Uterus (tissue), 4 donors: ENCODE data around the gene GCC2. TPM values are rescaled to one million over a fixed set of nuclear protein-coding genes. Genes with fewer than 3 reads are reported as not detected.
A peak's percentile ranks its signal among the peaks of the same experiment; 100 is the strongest.

ENCODE experiments used
- DNase-seq, 2 donors: peaks; one replicate each; pipeline ENCODE4 v3.0.0-alpha.2; 2019 to 2020
- H3K27ac ChIP-seq, 2 donors: fragments of 200-600 bp; sonication (generic); 1 replicate in 1 of 2; 2 replicates in 1 of 2; pipeline ENCODE4 v1.5.1; 2016 to 2018
- H3K27me3 ChIP-seq, 2 donors: fragments of 200-600 bp; sonication (generic); one replicate each; pipeline ENCODE4 v1.5.1; 2018 to 2019; ENCODE audit warnings: control low read depth in 1 of 2
- H3K36me3 ChIP-seq, 2 donors: fragments of 200-600 bp; sonication (generic); one replicate each; pipeline ENCODE4 v1.5.1; 2019; ENCODE audit warnings: control low read depth in 1 of 2
- H3K4me1 ChIP-seq, 2 donors: fragments of 200-600 bp; sonication (generic); one replicate each; pipeline ENCODE4 v1.5.1; 2018 to 2019; ENCODE audit warnings: control low read depth in 1 of 2
- H3K4me3 ChIP-seq, 2 donors: fragments of 200-600 bp; sonication (generic); 1 replicate in 1 of 2; 2 replicates in 1 of 2; pipeline ENCODE4 v1.5.1; 2018 to 2019; ENCODE audit warnings: mild to moderate bottlenecking in 1 of 2
- H3K9me3 ChIP-seq, 2 donors: fragments of 200-600 bp; sonication (generic); one replicate each; pipeline ENCODE4 v1.5.1; 2019; ENCODE audit warnings: control low read depth in 1 of 2
- POLR2A ChIP-seq, 2 donors: fragments of 450-650 bp; IDR thresholded peaks; one replicate each; pipeline ENCODE4 v1.6.1; 2016; ENCODE audit warnings: antibody characterized with exemption in 2 of 2, mild to moderate bottlenecking in 1 of 2, moderate library complexity in 1 of 2
- intact Hi-C: fragments of 100-400 bp; cut with DNase I; formaldehyde crosslinking; loops from one replicate; pipeline ENCODE4 v1.15.1; 2023; ENCODE audit warnings: low total_unique reads
- total RNA-seq, 4 donors: library from RNA; depleted of rRNA in 3 of 4; stranded (reverse); fragments of >200 nt in 3 of 4; gene quantifications; one replicate each; pipeline versions ENCODE4 v1.1.0 to v1.2.4, GENCODE V29; 2014 to 2023
- TF ChIP-seq, protein P1 (sequence below), 4 experiments: fragments of 200-600 bp in 2 of 4; fragments of 450-650 bp in 2 of 4; sonication (generic) in 2 of 4; IDR thresholded peaks; one replicate each; pipeline ENCODE4 v1.5.1; 2016 to 2019; ENCODE audit warnings: antibody characterized with exemption in 4 of 4, mild to moderate bottlenecking in 2 of 4, moderate library complexity in 1 of 4
- donor health status: DM: yes; HTN: yes; CAD: no.

The GCC2 gene
- total RNA-seq, 4 donors from 2014 or later: 30.3 to 79.4 (median 57.7) TPM

DNA sequence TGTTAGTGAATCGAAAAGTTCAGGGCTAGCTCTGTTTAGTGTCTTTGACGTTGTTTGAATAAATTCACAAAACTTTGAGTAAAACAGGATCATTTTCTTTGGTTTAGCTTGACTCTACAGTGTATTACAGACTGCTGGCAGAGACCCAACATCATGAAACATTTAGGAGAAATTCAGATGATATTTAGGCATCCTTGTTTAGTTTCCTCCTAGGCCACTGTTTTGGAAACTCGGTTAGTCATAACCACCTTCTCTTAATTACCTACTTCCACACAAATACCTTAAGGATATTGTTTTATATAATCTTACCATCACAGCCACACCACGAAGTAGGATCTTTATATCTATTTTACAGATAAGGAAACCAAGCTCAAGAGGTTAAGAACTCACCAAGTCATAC is 93.1 kb downstream of the GCC2 start:
- DNase-seq: no peak
- no peaks in the 10 kb centered on the region for H3K9me3 ChIP-seq
- H3K4me3 ChIP-seq: no peak overlapping the region
- no peaks in the 10 kb centered on the region for H3K36me3 ChIP-seq
- intact Hi-C loops: no loop called here
- H3K27ac ChIP-seq: peak overlapping the region in 1 of 2 donors; percentile 47
- TF ChIP-seq, protein P1, sequence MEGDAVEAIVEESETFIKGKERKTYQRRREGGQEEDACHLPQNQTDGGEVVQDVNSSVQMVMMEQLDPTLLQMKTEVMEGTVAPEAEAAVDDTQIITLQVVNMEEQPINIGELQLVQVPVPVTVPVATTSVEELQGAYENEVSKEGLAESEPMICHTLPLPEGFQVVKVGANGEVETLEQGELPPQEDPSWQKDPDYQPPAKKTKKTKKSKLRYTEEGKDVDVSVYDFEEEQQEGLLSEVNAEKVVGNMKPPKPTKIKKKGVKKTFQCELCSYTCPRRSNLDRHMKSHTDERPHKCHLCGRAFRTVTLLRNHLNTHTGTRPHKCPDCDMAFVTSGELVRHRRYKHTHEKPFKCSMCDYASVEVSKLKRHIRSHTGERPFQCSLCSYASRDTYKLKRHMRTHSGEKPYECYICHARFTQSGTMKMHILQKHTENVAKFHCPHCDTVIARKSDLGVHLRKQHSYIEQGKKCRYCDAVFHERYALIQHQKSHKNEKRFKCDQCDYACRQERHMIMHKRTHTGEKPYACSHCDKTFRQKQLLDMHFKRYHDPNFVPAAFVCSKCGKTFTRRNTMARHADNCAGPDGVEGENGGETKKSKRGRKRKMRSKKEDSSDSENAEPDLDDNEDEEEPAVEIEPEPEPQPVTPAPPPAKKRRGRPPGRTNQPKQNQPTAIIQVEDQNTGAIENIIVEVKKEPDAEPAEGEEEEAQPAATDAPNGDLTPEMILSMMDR (IDR thresholded peaks at IDR 0.05): no peak
- TF ChIP-seq POLR2A (IDR thresholded peaks at IDR 0.05): no peak
- H3K4me1 ChIP-seq: no peaks in the 10 kb centered on the region
- no peaks in the 10 kb centered on the region for H3K27me3 ChIP-seq

DNA sequence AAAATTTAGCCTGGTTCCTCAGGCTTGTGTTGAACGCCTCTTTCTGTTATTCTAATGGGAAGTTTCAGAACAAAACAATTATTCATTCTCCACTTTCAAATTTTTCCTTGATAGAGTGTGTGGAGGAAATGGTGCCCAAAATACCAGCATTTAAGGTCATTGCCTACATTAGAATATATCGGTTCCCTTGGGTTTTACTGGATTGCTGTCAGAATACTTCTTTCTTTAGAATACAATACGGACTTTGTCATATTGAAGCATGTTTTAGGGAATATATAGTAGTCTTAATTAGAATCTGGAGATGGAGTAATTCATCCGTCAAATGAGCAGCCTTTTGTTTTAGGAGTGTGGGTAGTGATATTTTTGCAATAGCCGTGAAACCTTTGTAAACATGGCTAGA is 98.6 kb downstream of the GCC2 start:
- Histone ChIP-seq H3K27ac (no peak overlapping the region), H3K4me1 (no peaks in the 10 kb centered on the region), H3K36me3 (no peaks in the 10 kb centered on the region), H3K9me3 (no peaks in the 10 kb centered on the region), H3K27me3 (no peaks in the 10 kb centered on the region), H3K4me3 (no peak overlapping the region)
- intact Hi-C loops: no loop called here
- no peak for DNase-seq
- TF ChIP-seq, protein P1 (IDR thresholded peaks at IDR 0.05): no peak
- TF ChIP-seq POLR2A (IDR thresholded peaks at IDR 0.05): no peak

GRCh38 chr2:108548208-108549003 is 99.4 kb downstream of the GCC2 start:
- peaks cover 0 to under 1% of the 10 kb centered on the region in 2 donors for H3K4me1 ChIP-seq
- intact Hi-C loops: no loop called here

DNA sequence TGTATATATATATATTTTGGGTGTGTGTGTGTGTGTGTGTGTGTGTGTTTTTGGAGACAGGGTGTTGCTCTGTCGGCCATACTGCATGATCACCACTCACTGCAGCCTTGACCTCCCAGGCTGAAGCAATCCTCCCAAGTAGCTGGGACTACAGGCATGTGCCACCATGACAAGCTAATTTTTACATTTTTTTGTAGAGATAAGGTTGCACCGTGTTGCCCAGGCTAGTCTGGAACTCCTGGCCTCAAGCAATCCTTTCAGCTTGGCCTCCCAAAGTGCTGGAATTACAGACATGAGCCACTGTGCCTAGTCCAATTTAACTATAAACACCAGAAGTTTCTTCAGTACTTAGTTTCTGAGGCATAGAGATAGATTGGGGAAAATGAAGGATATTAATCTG is 103.6 kb downstream of the GCC2 start:
- H3K36me3 ChIP-seq: no peaks in the 10 kb centered on the region
- intact Hi-C loops: no loop called here
- no peak for TF ChIP-seq POLR2A (IDR thresholded peaks at IDR 0.05)
- TF ChIP-seq, protein P1 (IDR thresholded peaks at IDR 0.05): no peak
- no peak for DNase-seq
- H3K4me1 ChIP-seq: peaks cover 0 to 4% of the 10 kb centered on the region in 2 donors
- H3K9me3 ChIP-seq: no peaks in the 10 kb centered on the region
- no peaks in the 10 kb centered on the region for H3K27me3 ChIP-seq
- H3K27ac ChIP-seq: no peak overlapping the region
- H3K4me3 ChIP-seq: no peak overlapping the region

More at GRCh38 chr2:108548208-108549003, 99.4 kb downstream of the GCC2 start:
- DNase-seq: no peak
- Histone ChIP-seq H3K27me3 (no peaks in the 10 kb centered on the region), H3K4me3 (no peak overlapping the region), H3K9me3 (no peaks in the 10 kb centered on the region), H3K36me3 (no peaks in the 10 kb centered on the region), H3K27ac (no peak overlapping the region)
- TF ChIP-seq, protein P1 (IDR thresholded peaks at IDR 0.05): no peak
- no peak for TF ChIP-seq POLR2A (IDR thresholded peaks at IDR 0.05)

DNA sequence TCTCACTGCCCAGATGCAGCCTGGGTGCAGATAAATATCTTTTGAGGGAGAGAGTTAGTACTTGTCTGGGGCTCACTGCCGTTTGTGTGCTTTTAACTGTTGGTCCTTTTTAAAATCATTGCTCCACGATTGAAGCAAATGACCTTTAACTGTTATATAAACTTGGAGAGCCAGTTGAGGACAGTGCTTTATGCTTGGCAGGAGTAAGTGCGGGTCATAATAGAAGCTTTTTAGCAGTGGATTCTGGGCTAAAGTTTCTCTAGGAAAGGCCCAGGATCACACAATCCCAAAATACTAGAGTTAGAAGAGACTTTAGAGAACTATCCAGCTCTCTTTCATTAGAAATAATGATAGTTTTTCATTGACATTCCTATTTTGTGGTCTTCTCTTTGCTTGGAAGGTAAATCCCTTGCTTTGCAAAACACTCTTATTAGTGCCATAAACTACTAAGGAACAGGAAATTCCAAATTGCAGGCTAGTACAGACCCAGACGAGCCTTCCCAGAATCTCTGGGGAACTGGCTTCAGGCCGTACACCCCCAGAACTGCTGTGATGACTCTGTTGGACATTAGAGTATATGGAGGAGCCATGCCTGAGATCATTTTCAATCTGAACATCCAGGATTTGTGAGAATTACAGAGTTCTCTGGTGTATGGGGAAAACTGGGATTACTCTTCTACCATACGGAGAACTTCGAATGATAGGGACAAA is 104.4 kb downstream of the GCC2 start:
- peaks cover 0 to 4% of the 10 kb centered on the region in 2 donors for H3K4me1 ChIP-seq

More for the DNA sequence above, 104.4 kb downstream of the GCC2 start:
- intact Hi-C loops: no loop called here
- H3K9me3 ChIP-seq: no peaks in the 10 kb centered on the region
- peak overlapping the region; percentile 5 to 31 for H3K27ac ChIP-seq
- TF ChIP-seq, protein P1 (IDR thresholded peaks at IDR 0.05): no peak
- TF ChIP-seq POLR2A (IDR thresholded peaks at IDR 0.05): no peak
- no peaks in the 10 kb centered on the region for H3K36me3 ChIP-seq
- H3K4me3 ChIP-seq: no peak overlapping the region
- H3K27me3 ChIP-seq: no peaks in the 10 kb centered on the region
- DNase-seq: no peak
